ENCODE results near the gene C2orf72. TPM values are rescaled to one million over a fixed set of nuclear protein-coding genes. Genes with fewer than 3 reads are reported as not detected.

The C2orf72 gene
- total RNA-seq, 1 donor from 2014 or later: 0.97 TPM

DNA sequence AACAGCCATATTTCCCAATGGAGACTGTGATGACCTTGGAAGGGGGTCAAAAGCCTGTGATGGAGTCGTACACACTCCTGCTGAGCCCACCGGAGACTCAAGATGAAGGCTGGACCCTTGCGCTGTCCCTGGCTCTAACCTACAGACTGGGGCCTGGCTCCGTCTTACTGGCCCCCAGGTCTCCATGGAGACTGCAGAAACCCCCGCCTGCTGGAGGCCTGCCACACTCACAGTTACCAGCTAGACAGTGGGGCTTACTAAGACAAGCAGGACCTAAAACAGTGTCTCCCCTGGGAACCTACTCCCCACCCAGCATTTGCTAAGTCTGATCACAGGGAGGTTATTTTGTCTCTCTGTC is 9.6 kb downstream of the C2orf72 start:
- no peak for TF ChIP-seq CTCF (IDR thresholded peaks at IDR 0.05)
- no peak for ATAC-seq

DNA sequence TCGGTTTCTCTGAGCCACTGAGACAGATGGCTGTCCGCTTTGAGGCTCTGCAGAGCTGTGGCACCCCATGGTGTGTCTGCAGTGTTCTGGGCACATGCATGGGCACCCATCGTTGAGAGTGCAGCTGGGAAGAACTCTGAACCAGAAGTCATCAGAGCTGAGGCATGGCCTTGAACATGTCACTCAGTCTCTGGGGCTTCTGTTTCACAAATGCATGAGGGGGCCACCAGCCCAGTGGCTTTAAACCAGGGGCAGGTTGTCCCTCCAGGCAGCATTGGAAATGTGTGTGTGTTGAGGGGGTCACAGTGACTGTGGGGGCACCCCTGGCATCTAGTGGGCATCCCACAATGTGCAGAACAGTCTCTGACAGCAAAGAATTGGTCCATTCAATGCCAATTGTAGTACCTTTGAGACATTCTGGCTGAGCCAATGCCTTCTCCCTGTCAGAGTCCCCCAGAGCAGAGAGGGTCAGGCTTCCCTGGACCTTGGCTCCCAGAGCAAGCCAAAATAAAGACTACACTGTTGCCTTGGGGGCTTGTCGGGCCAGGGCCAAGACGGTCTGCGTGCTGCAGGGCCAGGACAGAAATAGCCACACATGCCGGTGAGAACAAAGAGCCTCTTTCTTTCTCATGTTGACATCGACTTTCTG is 10.1 kb downstream of the C2orf72 start:
- Histone ChIP-seq H3K27ac (no peak overlapping the region), H3K36me3 (no peaks in the 10 kb centered on the region), H3K27me3 (ENCODE audit: low read depth) (peaks cover 13% of the 10 kb centered on the region), H3K4me3 (no peak overlapping the region), H3K9me3 (no peaks in the 10 kb centered on the region), H3K4me1 (peaks cover 6% of the 10 kb centered on the region)
- no peak for DNase-seq
- intact Hi-C loops (cut with DNase I): no loop called here
- no peak for ATAC-seq
- TF ChIP-seq CTCF (IDR thresholded peaks at IDR 0.05): no peak

More for the DNA sequence above, 9.6 kb downstream of the C2orf72 start:
- Histone ChIP-seq H3K4me3 (no peak overlapping the region), H3K9me3 (no peaks in the 10 kb centered on the region), H3K27ac (no peak overlapping the region), H3K4me1 (peaks cover 1% of the 10 kb centered on the region), H3K36me3 (no peaks in the 10 kb centered on the region), H3K27me3 (ENCODE audit: low read depth) (peaks cover 13% of the 10 kb centered on the region)
- no peak for DNase-seq
- intact Hi-C loops (cut with DNase I): no loop called here

GRCh38 chr2:231047923-231048915 is 10.9 kb downstream of the C2orf72 start:
- Histone ChIP-seq H3K27me3 (ENCODE audit: low read depth) (peaks cover 7% of the 10 kb centered on the region), H3K36me3 (no peaks in the 10 kb centered on the region), H3K27ac (no peak overlapping the region), H3K9me3 (no peaks in the 10 kb centered on the region), H3K4me3 (no peak overlapping the region), H3K4me1 (peaks cover 13% of the 10 kb centered on the region)
- intact Hi-C loops (cut with DNase I): no loop called here
- TF ChIP-seq CTCF (IDR thresholded peaks at IDR 0.05): no peak
- ATAC-seq: no peak
- DNase-seq: no peak

DNA sequence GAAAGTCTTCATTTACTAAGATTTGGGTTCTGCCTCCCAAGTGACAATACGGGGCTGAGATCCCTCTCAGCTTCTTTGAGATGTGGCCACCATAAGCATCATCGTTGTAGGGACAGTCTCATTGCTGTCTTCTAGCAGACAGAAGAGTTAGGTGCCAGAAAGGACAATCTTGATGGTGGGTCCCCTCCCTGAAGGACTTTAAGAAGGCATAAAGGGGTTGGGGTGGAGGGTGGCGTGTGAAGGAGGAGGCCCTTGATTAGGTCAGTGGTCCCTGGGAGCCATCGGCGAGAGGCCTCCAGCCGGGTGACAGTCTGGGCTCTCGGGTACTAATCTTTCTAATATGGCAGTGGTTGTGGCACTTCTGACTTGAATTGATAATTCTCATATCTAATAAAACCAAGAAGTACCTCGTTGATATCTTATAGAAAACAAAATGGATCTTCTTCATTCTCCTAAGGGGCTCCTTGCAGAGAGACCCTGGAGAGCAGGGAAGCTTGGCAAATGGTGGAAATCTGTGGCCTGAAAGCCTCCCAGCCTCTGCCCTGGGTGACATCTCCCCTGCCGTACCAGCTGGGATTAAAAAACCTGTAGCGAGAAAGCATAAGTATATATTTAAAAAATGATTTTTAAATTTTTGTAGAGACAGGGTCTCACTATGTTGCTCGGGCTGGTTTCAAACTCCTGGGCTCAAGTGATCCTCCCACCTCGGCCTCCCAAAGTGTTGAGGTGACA is 12.1 kb downstream of the C2orf72 start:
- ATAC-seq: no peak
- Histone ChIP-seq H3K27me3 (ENCODE audit: low read depth) (peaks cover 6% of the 10 kb centered on the region), H3K4me1 (peaks cover 14% of the 10 kb centered on the region), H3K4me3 (no peak overlapping the region), H3K9me3 (no peaks in the 10 kb centered on the region), H3K36me3 (no peaks in the 10 kb centered on the region), H3K27ac (no peak overlapping the region)
- intact Hi-C loops (cut with DNase I): no loop called here
- no peak for DNase-seq
- TF ChIP-seq CTCF (IDR thresholded peaks at IDR 0.05): no peak

All from lower lobe of right lung (tissue), 2 donors.